ENCODE results near the gene ZNF598.
"Not testable (repeated sequence)": the region's sequence is repeated elsewhere in the genome, so short reads cannot be mapped to it uniquely, and the experiment has no call there.

Gene ZNF598

GRCh38 chr16:2027024-2028010 is 17.7 kb upstream of the ZNF598 start:
- DNase-seq = peak; percentile 29

- DNase-seq = no peak
Measured at GRCh38 chr16:2026461-2027023, 16.9 kb upstream of the ZNF598 start, which contains the start of gene NHERF2. TSS of gene NHERF2 (plus strand) at chr16:2026902. CDS start at chr16:2027006, 104 bp downstream.

DNA sequence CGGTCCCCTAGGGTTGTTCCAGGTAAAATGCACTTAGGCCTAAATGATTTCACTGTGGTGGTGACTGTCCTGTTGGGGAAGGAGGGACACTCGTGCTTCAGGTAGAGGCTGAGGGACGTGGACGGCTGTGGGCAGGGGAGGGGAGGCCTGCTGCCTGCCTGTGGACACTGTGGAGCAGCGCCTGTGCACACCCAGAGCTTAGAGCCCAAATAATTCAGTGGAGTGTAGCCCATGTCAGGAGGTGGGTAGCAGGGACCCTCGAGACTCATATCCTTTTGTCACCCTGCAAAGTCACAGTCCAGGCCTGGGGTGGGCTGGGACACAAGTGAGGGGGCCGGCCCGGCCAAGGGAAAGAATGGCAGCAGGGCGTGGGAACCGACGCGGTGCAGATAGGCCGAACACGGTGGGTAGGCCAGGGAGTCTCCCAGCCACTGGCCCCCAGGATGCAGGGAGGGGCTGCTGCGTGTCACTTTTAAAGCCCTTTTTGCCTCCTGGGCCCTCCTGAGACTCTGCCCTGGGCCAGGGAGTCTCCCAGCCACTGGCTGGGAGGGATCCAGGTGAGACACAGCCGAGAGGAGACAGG is 16.3 kb upstream of the ZNF598 start:
- DNase-seq = no peak

- DNase-seq = no peak
Measured at GRCh38 chr16:2025251-2025650, 15.6 kb upstream of the ZNF598 start.

- DNase-seq = no peak
Measured at GRCh38 chr16:2024032-2024420, 14.4 kb upstream of the ZNF598 start.

GRCh38 chr16:2023092-2024031 is 13.7 kb upstream of the ZNF598 start:
- DNase-seq = peak; percentile 91

DNA sequence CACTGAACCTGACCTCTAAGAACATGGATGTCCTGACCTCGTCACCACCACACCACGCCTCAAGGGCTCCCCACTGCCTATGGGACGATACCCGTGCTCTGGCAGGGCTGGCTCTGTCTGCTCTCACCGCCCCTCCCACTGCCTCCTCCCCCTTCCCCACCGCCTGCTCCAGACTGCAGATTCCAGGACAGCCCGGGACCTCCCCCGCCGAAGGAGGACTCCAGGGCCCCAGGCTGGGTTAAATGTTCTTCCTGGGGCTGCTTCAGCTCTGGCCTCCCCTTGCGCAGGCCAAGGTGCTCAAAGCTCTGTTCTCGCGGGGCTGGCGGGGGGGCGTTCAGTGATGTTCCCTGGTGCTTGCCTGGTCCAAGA is 13.1 kb upstream of the ZNF598 start:
- DNase-seq = no peak

- no peak for DNase-seq
Measured at GRCh38 chr16:2019921-2020831, 10.6 kb upstream of the ZNF598 start.

- no peak for DNase-seq
Measured at GRCh38 chr16:2019518-2019920, 9.9 kb upstream of the ZNF598 start, which contains the start of gene NPW. TSS of gene NPW (plus strand) at chr16:2019785.

GRCh38 chr16:2016407-2016922 is 6.8 kb upstream of the ZNF598 start:
- DNase-seq = no peak

- no peak for DNase-seq
Measured at GRCh38 chr16:2015947-2016208, 6.3 kb upstream of the ZNF598 start.

DNA sequence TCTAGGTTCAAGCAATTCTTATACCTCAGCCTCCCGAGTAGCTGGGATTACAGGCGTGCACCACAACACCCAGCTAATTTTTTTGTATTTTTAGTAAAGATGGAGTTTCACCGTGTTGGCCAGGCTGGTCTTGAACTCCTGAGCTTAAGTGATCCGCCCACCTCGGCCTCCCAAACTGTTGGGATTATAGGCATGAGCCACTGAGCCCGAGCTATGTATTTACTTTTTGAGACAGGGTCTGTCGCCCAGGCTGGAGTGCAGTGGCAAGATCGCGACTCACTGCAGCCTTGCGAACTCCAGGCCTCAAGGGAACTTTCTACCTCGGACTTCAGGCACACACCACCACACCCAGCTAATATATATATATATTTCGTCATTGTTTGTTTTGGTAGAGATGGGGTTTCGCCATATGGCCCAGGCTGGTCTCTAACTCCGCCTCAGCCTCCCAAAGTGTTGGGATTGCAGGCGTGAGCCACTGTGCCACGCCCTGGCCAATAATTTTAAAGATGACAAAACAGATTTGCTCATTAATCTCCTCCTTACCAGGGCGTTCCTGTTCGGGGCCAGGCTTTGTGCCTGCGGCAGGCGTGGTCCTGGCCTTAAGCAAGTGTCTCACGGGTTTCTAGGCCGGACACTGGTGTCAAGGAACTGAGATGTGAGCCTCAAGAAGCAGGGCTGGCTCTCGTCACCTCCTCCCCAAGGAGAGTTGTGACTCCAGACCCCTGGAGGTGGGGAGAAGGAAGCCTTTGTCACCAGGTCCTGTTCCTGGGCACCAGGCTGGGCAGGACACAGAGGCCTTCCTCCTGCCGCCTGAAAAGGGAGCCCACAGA is 5.7 kb upstream of the ZNF598 start:
- no peak for DNase-seq

DNA sequence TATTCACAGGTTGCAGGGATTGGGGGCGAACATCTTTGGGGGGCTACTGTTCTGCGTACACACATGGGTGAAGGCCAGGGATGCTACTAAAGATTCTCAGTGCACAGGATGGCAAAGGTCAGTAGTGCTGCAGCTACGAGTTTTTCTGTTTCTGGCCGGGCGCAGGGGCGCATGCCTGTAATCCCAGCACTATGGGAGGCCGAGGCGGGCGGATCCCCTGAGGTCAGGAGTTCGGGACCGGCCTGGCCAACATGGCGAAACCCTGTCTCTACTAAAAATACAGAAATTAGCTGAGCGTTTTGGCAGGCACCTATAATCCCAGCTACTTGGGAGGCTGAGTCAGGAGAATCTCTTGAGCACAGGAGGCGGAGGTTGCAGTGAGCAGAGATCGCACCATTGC is 3.9 kb upstream of the ZNF598 start:
- DNase-seq = no peak

GRCh38 chr16:2011726-2012125 is 2.1 kb upstream of the ZNF598 start:
- DNase-seq = not testable (repeated sequence)

GRCh38 chr16:2009164-2009711 is 383 bp downstream of the ZNF598 start:
- DNase-seq = no peak

GRCh38 chr16:2008631-2009163 is 924 bp downstream of the ZNF598 start:
- no peak for DNase-seq

DNA sequence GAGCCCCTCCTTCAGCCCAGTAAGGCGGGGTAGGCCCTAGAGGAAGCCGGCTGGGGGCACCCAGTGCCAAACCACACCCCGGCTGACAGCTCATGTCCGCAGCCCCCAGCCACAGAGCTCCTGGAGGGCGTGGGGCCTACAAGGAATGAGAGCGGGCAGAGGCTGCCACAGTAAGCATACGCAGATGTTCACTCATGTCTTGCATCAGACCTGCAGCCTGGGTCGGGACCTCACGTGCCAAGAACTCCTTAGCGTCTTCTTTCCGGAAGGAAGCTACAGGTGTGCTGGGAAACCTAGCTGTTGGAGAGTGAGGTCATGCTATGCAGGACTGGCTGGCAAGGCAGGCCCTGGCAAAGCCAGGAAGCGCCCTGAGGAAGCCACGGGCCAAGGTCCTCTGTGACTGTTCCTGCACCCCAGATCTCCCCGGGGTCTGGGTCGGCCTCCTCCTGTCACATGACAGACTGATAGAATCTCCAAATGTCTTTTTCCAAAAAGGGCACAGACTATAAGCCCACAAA is 1.6 kb downstream of the ZNF598 start:
- DNase-seq = no peak

GRCh38 chr16:2007081-2007836 is 2.4 kb downstream of the ZNF598 start:
- no peak for DNase-seq

DNA sequence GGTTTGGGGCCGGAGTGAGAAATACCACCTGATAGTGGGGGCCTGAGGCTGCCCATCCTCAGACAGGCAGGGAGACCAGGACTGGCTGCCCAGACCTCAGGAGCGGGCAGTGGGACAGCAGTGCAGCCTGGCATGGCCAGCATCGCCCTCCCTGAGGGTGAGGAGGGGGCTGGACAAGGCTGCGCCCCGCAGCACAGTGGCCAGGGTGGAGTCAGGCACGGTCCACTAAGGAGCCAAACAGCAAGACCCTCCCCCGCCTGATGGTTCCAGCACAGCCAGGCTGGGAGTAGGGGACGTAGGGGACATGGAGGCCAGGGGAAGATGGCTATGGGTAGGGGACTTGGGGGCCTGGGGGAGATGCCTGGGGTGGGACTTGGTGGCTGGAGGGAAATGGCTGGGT is 3.3 kb downstream of the ZNF598 start:
- DNase-seq = no peak
